ENCODE data around the gene ATP8B1.
"Not testable (repeated sequence)": the region's sequence is repeated elsewhere in the genome, so short reads cannot be mapped to it uniquely, and the experiment has no call there.

ATP8B1 gene

GRCh38 chr18:57735042-57735441, 68.1 kb downstream of the ATP8B1 start:
- not testable (repeated sequence) for DNase-seq (ENCODE audit: insufficient read length, low spot score); FAIRE-seq

GRCh38 chr18:57733861-57734260, 69.3 kb downstream of the ATP8B1 start:
- FAIRE-seq (no peak), DNase-seq (ENCODE audit: insufficient read length, low spot score) (no peak)

GRCh38 chr18:57730146-57730545, 73.0 kb downstream of the ATP8B1 start:
- FAIRE-seq (no peak), DNase-seq (ENCODE audit: insufficient read length, low spot score) (no peak)

- DNase-seq (ENCODE audit: insufficient read length, low spot score), result no peak
- no peak for FAIRE-seq
Observed at GRCh38 chr18:57728941-57729511, 74.1 kb downstream of the ATP8B1 start.

- DNase-seq (ENCODE audit: insufficient read length, low spot score) (peak; percentile 20), FAIRE-seq (no peak)
Observed at GRCh38 chr18:57727952-57728807, 74.9 kb downstream of the ATP8B1 start.

- not testable (repeated sequence) for FAIRE-seq; DNase-seq (ENCODE audit: insufficient read length, low spot score)
Observed at GRCh38 chr18:57719211-57719935, 83.7 kb downstream of the ATP8B1 start.

GRCh38 chr18:57716549-57716948, 86.6 kb downstream of the ATP8B1 start:
- FAIRE-seq (no peak), DNase-seq (ENCODE audit: insufficient read length, low spot score) (no peak)

GRCh38 chr18:57715671-57716070, 87.4 kb downstream of the ATP8B1 start:
- DNase-seq (ENCODE audit: insufficient read length, low spot score), result no peak
- no peak for FAIRE-seq

- FAIRE-seq (no peak), DNase-seq (ENCODE audit: insufficient read length, low spot score) (no peak)
Observed at GRCh38 chr18:57715073-57715472, 88.0 kb downstream of the ATP8B1 start.

- FAIRE-seq (no peak), DNase-seq (ENCODE audit: insufficient read length, low spot score) (no peak)
Observed at GRCh38 chr18:57710226-57710625, 92.9 kb downstream of the ATP8B1 start.

GRCh38 chr18:57709335-57709734, 93.8 kb downstream of the ATP8B1 start:
- DNase-seq (ENCODE audit: insufficient read length, low spot score) (no peak), FAIRE-seq (no peak)

- FAIRE-seq (no peak), DNase-seq (ENCODE audit: insufficient read length, low spot score) (no peak)
Observed at GRCh38 chr18:57708288-57708687, 94.8 kb downstream of the ATP8B1 start.

- no peak for DNase-seq (ENCODE audit: insufficient read length, low spot score)
- no peak for FAIRE-seq
Observed at GRCh38 chr18:57705832-57706595, 97.1 kb downstream of the ATP8B1 start.

- FAIRE-seq, result no peak
- DNase-seq (ENCODE audit: insufficient read length, low spot score), result no peak
Observed at GRCh38 chr18:57705011-57705410, 98.1 kb downstream of the ATP8B1 start.

GRCh38 chr18:57698571-57699276, 104.4 kb downstream of the ATP8B1 start:
- FAIRE-seq (no peak), DNase-seq (ENCODE audit: insufficient read length, low spot score) (no peak)

GRCh38 chr18:57697426-57697825, 105.7 kb downstream of the ATP8B1 start:
- DNase-seq (ENCODE audit: insufficient read length, low spot score) (no peak), FAIRE-seq (no peak)

GRCh38 chr18:57696271-57696670, 106.8 kb downstream of the ATP8B1 start:
- DNase-seq (ENCODE audit: insufficient read length, low spot score) (no peak), FAIRE-seq (no peak)

GRCh38 chr18:57691363-57691762, 111.8 kb downstream of the ATP8B1 start:
- FAIRE-seq (no peak), DNase-seq (ENCODE audit: insufficient read length, low spot score) (no peak)

GRCh38 chr18:57687970-57688369, 115.1 kb downstream of the ATP8B1 start:
- FAIRE-seq (no peak), DNase-seq (ENCODE audit: insufficient read length, low spot score) (no peak)

- FAIRE-seq, result no peak
- DNase-seq (ENCODE audit: insufficient read length, low spot score), result no peak
Observed at GRCh38 chr18:57683470-57683869, 119.6 kb downstream of the ATP8B1 start.
